ENCODE results near the gene PYCARD.

Gene PYCARD

GRCh38 chr16:31167315-31167714, 35.2 kb downstream of the PYCARD start:
- no peak overlapping the region for H3K4me3 ChIP-seq (ENCODE audit: low read depth, low read length)
- DNase-seq (ENCODE audit: low read depth, low spot score), result no peak
- in situ Hi-C loops (cut with HindIII; ENCODE audit: low sequenced_read_pairs), result no loop called here
- TF ChIP-seq CTCF (IDR thresholded peaks at IDR 0.05; ENCODE audit: low read depth, low read length), result no peak

GRCh38 chr16:31157136-31157535, 45.4 kb downstream of the PYCARD start:
- H3K4me3 ChIP-seq (ENCODE audit: low read depth, low read length), result no peak overlapping the region
- TF ChIP-seq CTCF (IDR thresholded peaks at IDR 0.05; ENCODE audit: low read depth, low read length), result no peak
- in situ Hi-C loops (cut with HindIII; ENCODE audit: low sequenced_read_pairs), result no loop called here
- no peak for DNase-seq (ENCODE audit: low read depth, low spot score)

Measured in astrocyte of the spinal cord (primary cell).